PC-3 (cell line): ENCODE data around the gene P2RY11. TPM values are rescaled to one million over a fixed set of nuclear protein-coding genes. Genes with fewer than 3 reads are reported as not detected.

Experiments used
- ATAC-seq: fragments of 200-7000 bp; cut with Tn5 transposase; 2 replicates; pipeline ENCODE4 v1.9.1; 2020; ENCODE audit warnings: mild to moderate bottlenecking, moderate library complexity
- BruUV-seq: library from RNA; stranded (reverse); fragments of 400-500 nt; replicated peaks from 2 replicates; lab custom pipeline; 2021; lab: Mats Ljungman, UMichigan
- CTCF ChIA-PET: fragments of 300-600 bp; sonication (Branson Sonifier 250); formaldehyde crosslinking; loops from one replicate; lab custom pipeline; 2022; ENCODE audit warnings: antibody characterized with exemption; lab: Charles Lee
- POLR2A ChIA-PET: fragments of 300-600 bp; sonication (Branson Sonifier 250); formaldehyde crosslinking; loops from one replicate; lab custom pipeline; 2022; ENCODE audit warnings: antibody characterized with exemption; ENCODE audit not compliant: unreplicated experiment; lab: Charles Lee
- DNase-seq: peaks from one replicate; pipeline ENCODE4 v3.0.0-alpha.2; 2015
- H2AFZ ChIP-seq: fragments of 300-600 bp; sonication (generic); 2 replicates; pipeline ENCODE4 v1.6.0; 2016; ENCODE audit warnings: antibody characterized with exemption, low read length
- H3F3A ChIP-seq: fragments of 300-600 bp; sonication (generic); one replicate; pipeline ENCODE4 v1.6.0; 2017; ENCODE audit warnings: antibody characterized with exemption, low read length, control low read depth, mild to moderate bottlenecking; ENCODE audit not compliant: unreplicated experiment
- H3K27ac ChIP-seq: fragments of 300-600 bp; sonication (generic); 2 replicates; pipeline ENCODE4 v1.5.1; 2016; ENCODE audit warnings: mild to moderate bottlenecking, low read length
- H3K27me3 ChIP-seq: fragments of 300-600 bp; sonication (generic); 2 replicates; pipeline ENCODE4 v1.6.1; 2016; ENCODE audit warnings: low read length, mixed read lengths
- H3K36me3 ChIP-seq: fragments of 300-600 bp; sonication (generic); 2 replicates; pipeline ENCODE4 v1.6.1; 2016; ENCODE audit warnings: low read depth, mixed run types, low read length, mixed read lengths
- H3K4me1 ChIP-seq: fragments of 300-600 bp; sonication (generic); 2 replicates; pipeline ENCODE4 v1.5.1; 2016; ENCODE audit warnings: low read length; ENCODE audit not compliant: insufficient read depth
- H3K4me2 ChIP-seq: fragments of 300-600 bp; sonication (generic); 2 replicates; pipeline ENCODE4 v1.6.0; 2016; ENCODE audit warnings: low read length
- H3K4me3 ChIP-seq: fragments of 300-600 bp; sonication (generic); 2 replicates; pipeline ENCODE4 v1.5.1; 2016; ENCODE audit warnings: mild to moderate bottlenecking, low read length, mixed read lengths
- H3K79me2 ChIP-seq: fragments of 300-600 bp; sonication (generic); 2 replicates; pipeline ENCODE4 v1.6.1; 2017; ENCODE audit warnings: low read length, mixed read lengths
- H3K9ac ChIP-seq: fragments of 300-600 bp; sonication (generic); 2 replicates; pipeline ENCODE4 v1.6.0; 2016; ENCODE audit warnings: mild to moderate bottlenecking, low read length
- H3K9me2 ChIP-seq: fragments of 300-600 bp; sonication (generic); replicated peaks from 2 replicates; pipeline ENCODE4 v1.6.1; 2016; ENCODE audit warnings: mixed run types, low read length, mixed read lengths
- H3K9me3 ChIP-seq: fragments of 300-600 bp; sonication (generic); 2 replicates; pipeline ENCODE4 v1.6.1; 2016; ENCODE audit warnings: low read length, mixed read lengths
- H4K20me1 ChIP-seq: fragments of 300-600 bp; sonication (generic); 2 replicates; pipeline ENCODE4 v1.6.1; 2016; ENCODE audit warnings: low read length, mixed read lengths
- CTCF ChIP-seq: fragments of 300-600 bp; sonication (generic); conservative IDR thresholded peaks from 2 replicates; pipeline ENCODE4 v1.5.1; 2017; ENCODE audit warnings: antibody characterized with exemption, low read depth, mild to moderate bottlenecking, low read length
- EZH2 ChIP-seq: fragments of 300-600 bp; sonication (generic); IDR thresholded peaks from one replicate; pipeline ENCODE4 v1.6.1; 2017; ENCODE audit warnings: antibody characterized with exemption, mild to moderate bottlenecking, low read length; ENCODE audit not compliant: unreplicated experiment
- EZH2phosphoT487 ChIP-seq: fragments of 300-600 bp; sonication (generic); IDR thresholded peaks from 2 replicates; pipeline ENCODE4 v1.6.1; 2018; ENCODE audit warnings: mild to moderate bottlenecking, antibody characterized with exemption, low read length, borderline replicate concordance
- intact Hi-C: fragments of 100-400 bp; cut with micrococcal nuclease; formaldehyde crosslinking; loops from 2 replicates; pipeline ENCODE4 v1.9.0; 2023
- total RNA-seq: library from RNA; depleted of rRNA; stranded (reverse); fragments of >200 nt; gene quantifications from 2 replicates; pipeline ENCODE4 v1.2.3, GENCODE V29; 2014

The P2RY11 gene
- total RNA-seq, 1 experiment from 2014 or later, result 11.1 TPM

- Histone ChIP-seq H3K4me2 (no peak overlapping the region), H3K27me3 (no peaks in the 10 kb centered on the region), H3K27ac (no peak overlapping the region), H3K9me2 (no peaks in the 10 kb centered on the region), H3K9me3 (no peaks in the 10 kb centered on the region), H3K4me1 (peaks cover 8% of the 10 kb centered on the region; the same call in 1 of the 2 replicates), H2AFZ (no peak overlapping the region), H3K36me3 (peaks cover 19% of the 10 kb centered on the region), H4K20me1 (no peaks in the 10 kb centered on the region), H3K79me2 (no peaks in the 10 kb centered on the region), H3K9ac (no peak overlapping the region), H3F3A (no peaks in the 10 kb centered on the region), H3K4me3 (no peak overlapping the region)
- intact Hi-C loops, result no loop called here
- CTCF ChIA-PET, result no interaction called here
- POLR2A ChIA-PET, result no interaction called here
- no peak for TF ChIP-seq EZH2
- no peak for TF ChIP-seq CTCF
- TF ChIP-seq EZH2phosphoT487, result no peak
- BruUV-seq, result no TSS peak
- ATAC-seq, result no peak
- DNase-seq, result no peak
Observed at GRCh38 chr19:10126213-10126639, 14.7 kb downstream of the P2RY11 start.

GRCh38 chr19:10132905-10133304, 21.4 kb downstream of the P2RY11 start:
- TF ChIP-seq EZH2phosphoT487 (no peak), CTCF (no peak), EZH2 (no peak)
- H3K9me3 ChIP-seq, result no peaks in the 10 kb centered on the region
- CTCF ChIA-PET, result no interaction called here
- no TSS peak for BruUV-seq
- H3K4me3 ChIP-seq, result no peak overlapping the region
- H3K27ac ChIP-seq, result no peak overlapping the region
- no peaks in the 10 kb centered on the region for H4K20me1 ChIP-seq
- H3K4me2 ChIP-seq, result no peak overlapping the region
- no peak; the same call in 1 of the 2 replicates for ATAC-seq
- H2AFZ ChIP-seq, result no peak overlapping the region
- no peak for DNase-seq
- H3K79me2 ChIP-seq, result no peaks in the 10 kb centered on the region
- no peaks in the 10 kb centered on the region for H3K4me1 ChIP-seq
- POLR2A ChIA-PET, result no interaction called here
- H3F3A ChIP-seq, result no peaks in the 10 kb centered on the region
- peaks cover 50% of the 10 kb centered on the region for H3K36me3 ChIP-seq
- H3K27me3 ChIP-seq, result no peaks in the 10 kb centered on the region
- no peaks in the 10 kb centered on the region for H3K9me2 ChIP-seq
- H3K9ac ChIP-seq, result no peak overlapping the region
- intact Hi-C loops, result no loop called here

- ChIA-PET CTCF (no interaction called here), POLR2A (no interaction called here)
- H3K4me3 ChIP-seq, result no peak overlapping the region
Observed at GRCh38 chr19:10133596-10133995, 22.1 kb downstream of the P2RY11 start.

More at GRCh38 chr19:10133596-10133995, 22.1 kb downstream of the P2RY11 start:
- no peak for DNase-seq
- H3K27ac ChIP-seq, result no peak overlapping the region
- no peak overlapping the region for H2AFZ ChIP-seq
- H3K27me3 ChIP-seq, result no peaks in the 10 kb centered on the region
- no peaks in the 10 kb centered on the region for H3K9me3 ChIP-seq
- H3K9ac ChIP-seq, result no peak overlapping the region
- H3K9me2 ChIP-seq, result no peaks in the 10 kb centered on the region
- H3K79me2 ChIP-seq, result no peaks in the 10 kb centered on the region
- H3F3A ChIP-seq, result no peaks in the 10 kb centered on the region
- no peak overlapping the region for H3K4me2 ChIP-seq
- no peak for TF ChIP-seq EZH2
- TF ChIP-seq CTCF, result no peak
- TF ChIP-seq EZH2phosphoT487, result no peak
- H3K36me3 ChIP-seq, result peaks cover 56% of the 10 kb centered on the region
- intact Hi-C loops, result no loop called here
- BruUV-seq, result no TSS peak
- no peaks in the 10 kb centered on the region for H3K4me1 ChIP-seq
- H4K20me1 ChIP-seq, result no peaks in the 10 kb centered on the region
- ATAC-seq, result no peak
